ENCODE data around the gene STX3.

DNA sequence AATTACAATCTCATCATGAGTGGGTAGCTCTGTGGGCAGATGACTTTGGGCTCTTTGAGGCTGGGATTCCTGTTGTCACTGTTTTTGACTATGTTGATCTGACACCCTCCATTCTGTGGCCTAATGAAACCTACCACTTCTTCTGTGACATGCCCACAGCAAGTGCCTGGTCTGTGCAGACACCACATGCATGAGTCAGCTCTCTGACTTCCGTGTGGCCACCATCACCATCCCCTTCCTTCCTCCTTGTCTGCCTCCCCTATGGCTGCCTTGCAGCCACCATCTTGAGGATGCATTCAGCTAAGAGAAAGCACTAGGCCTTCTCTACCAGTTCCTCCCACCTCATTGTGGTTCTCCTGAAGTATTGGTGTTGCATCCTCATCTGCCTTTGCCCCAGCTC is 26.3 kb upstream of the STX3 start:
- TF ChIP-seq, protein P1, sequence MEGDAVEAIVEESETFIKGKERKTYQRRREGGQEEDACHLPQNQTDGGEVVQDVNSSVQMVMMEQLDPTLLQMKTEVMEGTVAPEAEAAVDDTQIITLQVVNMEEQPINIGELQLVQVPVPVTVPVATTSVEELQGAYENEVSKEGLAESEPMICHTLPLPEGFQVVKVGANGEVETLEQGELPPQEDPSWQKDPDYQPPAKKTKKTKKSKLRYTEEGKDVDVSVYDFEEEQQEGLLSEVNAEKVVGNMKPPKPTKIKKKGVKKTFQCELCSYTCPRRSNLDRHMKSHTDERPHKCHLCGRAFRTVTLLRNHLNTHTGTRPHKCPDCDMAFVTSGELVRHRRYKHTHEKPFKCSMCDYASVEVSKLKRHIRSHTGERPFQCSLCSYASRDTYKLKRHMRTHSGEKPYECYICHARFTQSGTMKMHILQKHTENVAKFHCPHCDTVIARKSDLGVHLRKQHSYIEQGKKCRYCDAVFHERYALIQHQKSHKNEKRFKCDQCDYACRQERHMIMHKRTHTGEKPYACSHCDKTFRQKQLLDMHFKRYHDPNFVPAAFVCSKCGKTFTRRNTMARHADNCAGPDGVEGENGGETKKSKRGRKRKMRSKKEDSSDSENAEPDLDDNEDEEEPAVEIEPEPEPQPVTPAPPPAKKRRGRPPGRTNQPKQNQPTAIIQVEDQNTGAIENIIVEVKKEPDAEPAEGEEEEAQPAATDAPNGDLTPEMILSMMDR (IDR thresholded peaks at IDR 0.05), result no peak
- TF ChIP-seq EP300 (IDR thresholded peaks at IDR 0.05), result no peak

Data from stomach (tissue), 4 donors.